Measurements from ENCODE around the gene SLC5A5. TPM values are rescaled to one million over a fixed set of nuclear protein-coding genes. Genes with fewer than 3 reads are reported as not detected.
"Not testable (repeated sequence)": the region's sequence is repeated elsewhere in the genome, so short reads cannot be mapped to it uniquely, and the experiment has no call there.

SLC5A5 gene
- total RNA-seq, 1 experiment from 2014 or later = 1.8 TPM

- Mint-ChIP-seq H3K27me3 (ENCODE audit: low read depth) (peaks cover 8% of the 10 kb centered on the region), H3K4me1 (peaks cover 2 to 8% of the 10 kb centered on the region in 2 experiments; a peak in 3 of 4 replicates), H3K9me3 (no peaks in the 10 kb centered on the region; a peak in 1 of 5 replicates), H3K36me3 (ENCODE audit: insufficient read depth in 1 of 3, low read depth in 3 of 3) (no peaks in the 10 kb centered on the region), H3K27ac (no peak overlapping the region), H3K4me3 (no peak overlapping the region; a peak in 1 of 5 replicates)
- Histone ChIP-seq H2BK12ac (ENCODE audit: insufficient read length, low read depth, low read length) (no peak overlapping the region), H3K27me3 (ENCODE audit: insufficient read depth, low read length) (no peaks in the 10 kb centered on the region), H2BK120ac (ENCODE audit: low read depth, low read length, poor library complexity, severe bottlenecking) (no peak overlapping the region), H2AFZ (ENCODE audit: low read length) (no peak overlapping the region), H3K23ac (ENCODE audit: insufficient read length, low read depth, low read length) (no peak overlapping the region), H3K9ac (ENCODE audit: extremely low read depth, insufficient read length, low read length) (no peak overlapping the region), H3K18ac (ENCODE audit: insufficient read length, low read depth, low read length) (no peak overlapping the region), H3K23me2 (ENCODE audit: insufficient read length, low read depth, low read length, poor library complexity, severe bottlenecking) (no peaks in the 10 kb centered on the region), H4K8ac (replicated peaks; ENCODE audit: insufficient read length, low read depth, low read length) (no peak overlapping the region), H3T11ph (ENCODE audit: low read length) (no peak overlapping the region), H2AK5ac (ENCODE audit: insufficient read length, low read length) (no peak overlapping the region), H3K4ac (ENCODE audit: low read depth, low read length) (no peak overlapping the region), H3K4me2 (ENCODE audit: insufficient read depth, insufficient read length, low read length) (no peak overlapping the region), H2BK15ac (ENCODE audit: low read depth, low read length) (no peak overlapping the region), H4K91ac (ENCODE audit: insufficient read length, low read depth, low read length) (no peak overlapping the region), H3K27ac (ENCODE audit: insufficient read length, low read depth, low read length) (no peak overlapping the region), H3K56ac (ENCODE audit: insufficient read length, low read depth, low read length) (no peak overlapping the region), H2BK5ac (ENCODE audit: insufficient read length, low read length) (no peak overlapping the region), H2BK20ac (ENCODE audit: low read depth, low read length, poor library complexity, severe bottlenecking) (no peak overlapping the region), H3K4me1 (ENCODE audit: insufficient read depth, low read length) (no peaks in the 10 kb centered on the region), H3K9me3 (ENCODE audit: control insufficient read depth, low read depth, low read length) (no peaks in the 10 kb centered on the region), H3K79me1 (ENCODE audit: insufficient read depth, low read depth, low read length, poor library complexity, severe bottlenecking) (no peaks in the 10 kb centered on the region), H4K20me1 (ENCODE audit: control insufficient read depth, insufficient read depth, insufficient read length) (no peaks in the 10 kb centered on the region), H4K5ac (ENCODE audit: insufficient read length, low read depth, low read length) (no peak overlapping the region), H3K79me2 (ENCODE audit: insufficient read depth, low read length) (no peaks in the 10 kb centered on the region), H3K14ac (ENCODE audit: insufficient read depth, low read length) (no peak overlapping the region)
- DNase-seq = no peak
- WGBS (ENCODE audit: extremely low coverage, insufficient read length, low lambda C conversion rate) = no CpG with 5 or more reads among the region's 7 CpGs
- TF ChIP-seq, protein P1, sequence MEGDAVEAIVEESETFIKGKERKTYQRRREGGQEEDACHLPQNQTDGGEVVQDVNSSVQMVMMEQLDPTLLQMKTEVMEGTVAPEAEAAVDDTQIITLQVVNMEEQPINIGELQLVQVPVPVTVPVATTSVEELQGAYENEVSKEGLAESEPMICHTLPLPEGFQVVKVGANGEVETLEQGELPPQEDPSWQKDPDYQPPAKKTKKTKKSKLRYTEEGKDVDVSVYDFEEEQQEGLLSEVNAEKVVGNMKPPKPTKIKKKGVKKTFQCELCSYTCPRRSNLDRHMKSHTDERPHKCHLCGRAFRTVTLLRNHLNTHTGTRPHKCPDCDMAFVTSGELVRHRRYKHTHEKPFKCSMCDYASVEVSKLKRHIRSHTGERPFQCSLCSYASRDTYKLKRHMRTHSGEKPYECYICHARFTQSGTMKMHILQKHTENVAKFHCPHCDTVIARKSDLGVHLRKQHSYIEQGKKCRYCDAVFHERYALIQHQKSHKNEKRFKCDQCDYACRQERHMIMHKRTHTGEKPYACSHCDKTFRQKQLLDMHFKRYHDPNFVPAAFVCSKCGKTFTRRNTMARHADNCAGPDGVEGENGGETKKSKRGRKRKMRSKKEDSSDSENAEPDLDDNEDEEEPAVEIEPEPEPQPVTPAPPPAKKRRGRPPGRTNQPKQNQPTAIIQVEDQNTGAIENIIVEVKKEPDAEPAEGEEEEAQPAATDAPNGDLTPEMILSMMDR (conservative IDR thresholded peaks at IDR 0.05) = no peak
Measured at GRCh38 chr19:17886515-17886914, 14.8 kb downstream of the SLC5A5 start.

- not testable (repeated sequence) for H3K56ac ChIP-seq (ENCODE audit: insufficient read length, low read depth, low read length); H2BK15ac ChIP-seq (ENCODE audit: low read depth, low read length); H4K5ac ChIP-seq (ENCODE audit: insufficient read length, low read depth, low read length); H3K23ac ChIP-seq (ENCODE audit: insufficient read length, low read depth, low read length); H3K27ac ChIP-seq (ENCODE audit: insufficient read length, low read depth, low read length); H4K91ac ChIP-seq (ENCODE audit: insufficient read length, low read depth, low read length); H2BK120ac ChIP-seq (ENCODE audit: low read depth, low read length, poor library complexity, severe bottlenecking); H3K4me3 Mint-ChIP-seq; H3K23me2 ChIP-seq (ENCODE audit: insufficient read length, low read depth, low read length, poor library complexity, severe bottlenecking); H4K8ac ChIP-seq (replicated peaks; ENCODE audit: insufficient read length, low read depth, low read length); H3T11ph ChIP-seq (ENCODE audit: low read length); H3K79me2 ChIP-seq (ENCODE audit: insufficient read depth, low read length); H2BK20ac ChIP-seq (ENCODE audit: low read depth, low read length, poor library complexity, severe bottlenecking); H2AK5ac ChIP-seq (ENCODE audit: insufficient read length, low read length); H3K9me3 Mint-ChIP-seq; H3K27ac Mint-ChIP-seq; H3K9ac ChIP-seq (ENCODE audit: extremely low read depth, insufficient read length, low read length); H3K18ac ChIP-seq (ENCODE audit: insufficient read length, low read depth, low read length); H2BK5ac ChIP-seq (ENCODE audit: insufficient read length, low read length); DNase-seq; H3K36me3 Mint-ChIP-seq (ENCODE audit: insufficient read depth in 1 of 3, low read depth in 3 of 3); H3K4me1 Mint-ChIP-seq; H3K79me1 ChIP-seq (ENCODE audit: insufficient read depth, low read depth, low read length, poor library complexity, severe bottlenecking); H4K20me1 ChIP-seq (ENCODE audit: control insufficient read depth, insufficient read depth, insufficient read length); H3K27me3 ChIP-seq (ENCODE audit: insufficient read depth, low read length); H3K4me1 ChIP-seq (ENCODE audit: insufficient read depth, low read length); H2AFZ ChIP-seq (ENCODE audit: low read length); H3K14ac ChIP-seq (ENCODE audit: insufficient read depth, low read length); H2BK12ac ChIP-seq (ENCODE audit: insufficient read length, low read depth, low read length); H3K4me2 ChIP-seq (ENCODE audit: insufficient read depth, insufficient read length, low read length); H3K9me3 ChIP-seq (ENCODE audit: control insufficient read depth, low read depth, low read length); H3K4ac ChIP-seq (ENCODE audit: low read depth, low read length)
- peaks cover 13% of the 10 kb centered on the region for H3K27me3 Mint-ChIP-seq (ENCODE audit: low read depth)
- WGBS (ENCODE audit: extremely low coverage, insufficient read length, low lambda C conversion rate) = no CpG with 5 or more reads among the region's 4 CpGs
Measured at GRCh38 chr19:17887221-17887620, 15.5 kb downstream of the SLC5A5 start.

All from H9 (cell line).